ENCODE data around the gene CUBN. TPM values are rescaled to one million over a fixed set of nuclear protein-coding genes. Genes with fewer than 3 reads are reported as not detected.

The CUBN gene
- polyA plus RNA-seq, 2 of the 4 experiments (the other 2 are of a cell fraction), result 0.08 to 0.28 TPM

GRCh38 chr10:17005621-17006566 lies 123.7 kb downstream of the CUBN start:
- Histone ChIP-seq H3K4me1 (no peaks in the 10 kb centered on the region), H3K9me3 (no peaks in the 10 kb centered on the region), H3K27ac (no peak overlapping the region), H3K4me2 (no peak overlapping the region), H3K4me3 (no peak overlapping the region)
- no peak for DNase-seq (ENCODE audit: low read depth in 1 of 2, low spot score in 1 of 2)
- no peak for TF ChIP-seq HOXB13 (CRISPR knock-in tag; IDR thresholded peaks at IDR 0.05; ENCODE audit: low read depth)
- no peak for TF ChIP-seq MAFK (IDR thresholded peaks at IDR 0.05; ENCODE audit: partially characterized antibody)
- no peak for TF ChIP-seq PBX3 (IDR thresholded peaks at IDR 0.05)
- no peak for TF ChIP-seq TP53 (CRISPR knock-in tag; IDR thresholded peaks at IDR 0.05)
- no peak for TF ChIP-seq EHF (CRISPR knock-in tag; IDR thresholded peaks at IDR 0.05)
- no peak for TF ChIP-seq KDM5A (IDR thresholded peaks at IDR 0.05)
- TF ChIP-seq ZFP36 (IDR thresholded peaks at IDR 0.05; ENCODE audit: borderline replicate concordance, partially characterized antibody), result no peak
- TF ChIP-seq EP300 (IDR thresholded peaks at IDR 0.05), result no peak
- no peak for TF ChIP-seq HMGXB4 (CRISPR knock-in tag; IDR thresholded peaks at IDR 0.05; ENCODE audit: borderline replicate concordance)
- WGBS (ENCODE audit: missing lambda C conversion rate), result 39% methylated on average over 8 of the region's 8 CpGs
- POLR2A ChIA-PET, result no interaction called here
- ATAC-seq, result no peak
- CTCF ChIA-PET, result interaction anchor here (0.6 to 1.7 kb wide), 2 partner anchors 9 to 185 kb away, joined by 3 to 4 read pairs; no protein-coding TSS in a partner anchor
- FAIRE-seq, result no peak

- ATAC-seq (no peak), FAIRE-seq (no peak), DNase-seq (ENCODE audit: low read depth in 1 of 2, low spot score in 1 of 2) (no peak)
- Histone ChIP-seq H3K9me3 (no peaks in the 10 kb centered on the region), H3K4me2 (no peak overlapping the region), H3K4me3 (no peak overlapping the region), H3K27ac (no peak overlapping the region), H3K4me1 (no peaks in the 10 kb centered on the region)
- WGBS (ENCODE audit: missing lambda C conversion rate), result 60% methylated on average over 6 of the region's 6 CpGs
- CTCF ChIA-PET, result interaction anchor here (0.6 to 0.7 kb wide), 2 partner anchors 10 to 112 kb away, joined by 3 read pairs; no protein-coding TSS in a partner anchor
- POLR2A ChIA-PET, result no interaction called here
- no peak for TF ChIP-seq MAZ (IDR thresholded peaks at IDR 0.05; ENCODE audit: borderline replicate concordance, low read depth, low read length)
- TF ChIP-seq RARB (CRISPR knock-in tag; IDR thresholded peaks at IDR 0.05), result no peak
- no peak for TF ChIP-seq JUN (IDR thresholded peaks at IDR 0.05)
- TF ChIP-seq E2F6 (IDR thresholded peaks at IDR 0.05; ENCODE audit: borderline replicate concordance, low read depth), result no peak
- TF ChIP-seq PBX3 (IDR thresholded peaks at IDR 0.05), result no peak
- no peak for TF ChIP-seq HOXB13 (CRISPR knock-in tag; IDR thresholded peaks at IDR 0.05; ENCODE audit: low read depth)
- TF ChIP-seq FOXS1 (CRISPR knock-in tag; IDR thresholded peaks at IDR 0.05), result no peak
- no peak for TF ChIP-seq REST (IDR thresholded peaks at IDR 0.05)
- no peak for TF ChIP-seq FOSB (CRISPR knock-in tag; IDR thresholded peaks at IDR 0.05)
- TF ChIP-seq TP53 (CRISPR knock-in tag; IDR thresholded peaks at IDR 0.05), result no peak
- TF ChIP-seq CBX2 (IDR thresholded peaks at IDR 0.05; ENCODE audit: borderline replicate concordance, low read depth), result no peak
- TF ChIP-seq NFE2L2 (conservative IDR thresholded peaks at IDR 0.05; ENCODE audit: low read length), result no peak
- no peak for TF ChIP-seq HMGXB4 (CRISPR knock-in tag; IDR thresholded peaks at IDR 0.05; ENCODE audit: borderline replicate concordance)
- no peak for TF ChIP-seq ELK1 (IDR thresholded peaks at IDR 0.05; ENCODE audit: low read depth, low read length)
- TF ChIP-seq CHD4 (IDR thresholded peaks at IDR 0.05; ENCODE audit: borderline replicate concordance), result no peak
- TF ChIP-seq ZC3H11A (IDR thresholded peaks at IDR 0.05), result no peak
- TF ChIP-seq RFX5 (IDR thresholded peaks at IDR 0.05), result no peak
Measured at GRCh38 chr10:17004801-17005380, 124.7 kb downstream of the CUBN start.
